ENCODE data around the gene HGS.

DNA sequence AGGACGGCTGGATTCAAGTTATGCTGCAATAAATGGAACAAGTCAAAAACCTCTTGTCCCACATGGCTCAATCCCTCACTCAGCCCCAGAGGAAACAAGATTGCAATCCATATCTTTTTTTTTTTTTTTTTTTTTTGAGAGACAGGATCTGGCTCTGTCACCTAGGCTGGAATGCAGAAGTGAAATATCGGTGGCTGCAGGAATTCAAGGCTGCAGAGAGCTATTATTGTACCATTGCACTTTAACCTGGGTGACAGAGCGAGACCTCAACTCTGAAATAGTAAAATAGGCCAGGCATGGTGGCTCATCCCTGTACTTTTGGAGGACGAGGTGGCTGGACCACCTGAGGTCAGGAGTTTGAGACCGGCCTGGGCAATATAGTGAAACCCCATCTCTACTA is 24.8 kb upstream of the HGS start:
- TF ChIP-seq, protein P1, sequence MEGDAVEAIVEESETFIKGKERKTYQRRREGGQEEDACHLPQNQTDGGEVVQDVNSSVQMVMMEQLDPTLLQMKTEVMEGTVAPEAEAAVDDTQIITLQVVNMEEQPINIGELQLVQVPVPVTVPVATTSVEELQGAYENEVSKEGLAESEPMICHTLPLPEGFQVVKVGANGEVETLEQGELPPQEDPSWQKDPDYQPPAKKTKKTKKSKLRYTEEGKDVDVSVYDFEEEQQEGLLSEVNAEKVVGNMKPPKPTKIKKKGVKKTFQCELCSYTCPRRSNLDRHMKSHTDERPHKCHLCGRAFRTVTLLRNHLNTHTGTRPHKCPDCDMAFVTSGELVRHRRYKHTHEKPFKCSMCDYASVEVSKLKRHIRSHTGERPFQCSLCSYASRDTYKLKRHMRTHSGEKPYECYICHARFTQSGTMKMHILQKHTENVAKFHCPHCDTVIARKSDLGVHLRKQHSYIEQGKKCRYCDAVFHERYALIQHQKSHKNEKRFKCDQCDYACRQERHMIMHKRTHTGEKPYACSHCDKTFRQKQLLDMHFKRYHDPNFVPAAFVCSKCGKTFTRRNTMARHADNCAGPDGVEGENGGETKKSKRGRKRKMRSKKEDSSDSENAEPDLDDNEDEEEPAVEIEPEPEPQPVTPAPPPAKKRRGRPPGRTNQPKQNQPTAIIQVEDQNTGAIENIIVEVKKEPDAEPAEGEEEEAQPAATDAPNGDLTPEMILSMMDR (IDR thresholded peaks at IDR 0.05), result no peak
- TF ChIP-seq POLR2A (IDR thresholded peaks at IDR 0.05), result no peak

Data from Peyer's patch (tissue), 4 donors.